DOHH2 (cell line): ENCODE measurements around the gene C1QTNF1.
"Not testable (repeated sequence)": the region's sequence is repeated elsewhere in the genome, so short reads cannot be mapped to it uniquely, and the experiment has no call there.

ENCODE experiments used
- H3F3A ChIP-seq: fragments of 200-600 bp; sonication (generic), shearing (Covaris generic); 2 replicates; pipeline ENCODE4 v1.6.0; 2016; ENCODE audit warnings: antibody characterized with exemption, mild to moderate bottlenecking; ENCODE audit not compliant: control insufficient read depth, insufficient read depth
- H3K27ac ChIP-seq: fragments of 200-600 bp; sonication (generic); 2 replicates; pipeline ENCODE4 v1.5.1; 2014; ENCODE audit warnings: low read depth, mild to moderate bottlenecking, low read length, moderate library complexity
- H3K27me3 ChIP-seq: fragments of 200-600 bp; sonication (generic); 2 replicates; pipeline ENCODE4 v1.6.1; 2014; ENCODE audit warnings: mild to moderate bottlenecking, low read length, mixed read lengths; ENCODE audit not compliant: control insufficient read depth
- H3K36me3 ChIP-seq: fragments of 200-600 bp; sonication (generic); 2 replicates; pipeline ENCODE4 v1.6.1; 2014; ENCODE audit warnings: mild to moderate bottlenecking, low read length, moderate library complexity, mixed read lengths; ENCODE audit not compliant: control insufficient read depth
- H3K4me1 ChIP-seq: fragments of 200-600 bp; sonication (generic); 2 replicates; pipeline ENCODE4 v1.6.1; 2014; ENCODE audit warnings: mild to moderate bottlenecking, low read length, mixed read lengths; ENCODE audit not compliant: control insufficient read depth
- H3K4me2 ChIP-seq: fragments of 200-600 bp; sonication (generic); 2 replicates; pipeline ENCODE4 v1.6.0; 2014; ENCODE audit warnings: mild to moderate bottlenecking, low read length, moderate library complexity
- H3K4me3 ChIP-seq: fragments of 200-600 bp; sonication (generic); 2 replicates; pipeline ENCODE4 v1.5.1; 2014; ENCODE audit warnings: mild to moderate bottlenecking, low read length, mixed read lengths
- H3K79me2 ChIP-seq: fragments of 200-600 bp; sonication (generic); 2 replicates; pipeline ENCODE4 v1.6.1; 2014; ENCODE audit warnings: mild to moderate bottlenecking, low read length, mixed read lengths; ENCODE audit not compliant: control insufficient read depth
- H3K9me2 ChIP-seq: fragments of 200-600 bp; sonication (generic); replicated peaks from 2 replicates; pipeline ENCODE4 v1.6.1; 2014; ENCODE audit warnings: mild to moderate bottlenecking, low read length, mixed read lengths; ENCODE audit not compliant: control insufficient read depth
- H3K9me3 ChIP-seq: fragments of 200-600 bp; sonication (generic); 2 replicates; pipeline ENCODE4 v1.6.1; 2014; ENCODE audit warnings: antibody characterized with exemption, low read length, mixed read lengths; ENCODE audit not compliant: control insufficient read depth, insufficient read depth
- H4K20me1 ChIP-seq: fragments of 200-600 bp; sonication (generic); 2 replicates; pipeline ENCODE4 v1.6.0; 2014; ENCODE audit warnings: low read depth, mild to moderate bottlenecking, antibody characterized with exemption, low read length, moderate library complexity; ENCODE audit not compliant: control insufficient read depth, insufficient read depth
- EZH2phosphoT487 ChIP-seq: fragments of 200-600 bp; sonication (generic); IDR thresholded peaks from 2 replicates; pipeline ENCODE4 v1.6.1; 2017; ENCODE audit warnings: borderline replicate concordance, mild to moderate bottlenecking, antibody characterized with exemption, low read length, moderate library complexity, mixed read lengths
- TF ChIP-seq, protein P1 (sequence below): fragments of 200-600 bp; sonication (generic); IDR thresholded peaks from one replicate; pipeline ENCODE4 v1.5.1; 2014; ENCODE audit warnings: antibody characterized with exemption, mild to moderate bottlenecking, low read depth, low read length; ENCODE audit not compliant: poor library complexity, severe bottlenecking

Gene C1QTNF1

GRCh38 chr17:79073016-79073705 lies 49.2 kb downstream of the C1QTNF1 start:
- no peak overlapping the region for H3K4me2 ChIP-seq
- H3F3A ChIP-seq = no peaks in the 10 kb centered on the region
- no peaks in the 10 kb centered on the region for H3K36me3 ChIP-seq

DNA sequence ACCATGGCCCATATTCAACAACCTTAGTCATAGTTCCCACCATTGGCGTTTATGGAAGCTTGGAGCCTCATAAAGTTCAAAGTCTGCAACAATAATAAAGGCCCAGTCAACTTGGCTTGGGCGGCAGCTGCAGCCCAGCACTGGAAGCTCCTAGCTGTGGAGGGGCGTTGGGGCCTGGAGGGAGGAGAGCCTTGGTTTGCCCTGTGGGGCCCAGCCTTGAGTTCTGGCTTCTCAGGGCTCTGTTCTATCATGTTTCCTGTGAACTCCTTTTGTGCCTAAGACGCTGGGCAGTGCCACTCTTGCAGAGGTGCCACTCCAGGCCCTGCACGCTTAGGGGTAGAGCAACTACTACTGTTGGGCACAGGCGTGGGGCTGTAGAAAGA lies 49.7 kb downstream of the C1QTNF1 start:
- peaks cover 5% of the 10 kb centered on the region; the same call in 1 of the 2 replicates for H3K27me3 ChIP-seq
- peaks cover 18% of the 10 kb centered on the region for H3K4me1 ChIP-seq
- TF ChIP-seq, protein P1, sequence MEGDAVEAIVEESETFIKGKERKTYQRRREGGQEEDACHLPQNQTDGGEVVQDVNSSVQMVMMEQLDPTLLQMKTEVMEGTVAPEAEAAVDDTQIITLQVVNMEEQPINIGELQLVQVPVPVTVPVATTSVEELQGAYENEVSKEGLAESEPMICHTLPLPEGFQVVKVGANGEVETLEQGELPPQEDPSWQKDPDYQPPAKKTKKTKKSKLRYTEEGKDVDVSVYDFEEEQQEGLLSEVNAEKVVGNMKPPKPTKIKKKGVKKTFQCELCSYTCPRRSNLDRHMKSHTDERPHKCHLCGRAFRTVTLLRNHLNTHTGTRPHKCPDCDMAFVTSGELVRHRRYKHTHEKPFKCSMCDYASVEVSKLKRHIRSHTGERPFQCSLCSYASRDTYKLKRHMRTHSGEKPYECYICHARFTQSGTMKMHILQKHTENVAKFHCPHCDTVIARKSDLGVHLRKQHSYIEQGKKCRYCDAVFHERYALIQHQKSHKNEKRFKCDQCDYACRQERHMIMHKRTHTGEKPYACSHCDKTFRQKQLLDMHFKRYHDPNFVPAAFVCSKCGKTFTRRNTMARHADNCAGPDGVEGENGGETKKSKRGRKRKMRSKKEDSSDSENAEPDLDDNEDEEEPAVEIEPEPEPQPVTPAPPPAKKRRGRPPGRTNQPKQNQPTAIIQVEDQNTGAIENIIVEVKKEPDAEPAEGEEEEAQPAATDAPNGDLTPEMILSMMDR = no peak
- TF ChIP-seq EZH2phosphoT487 = no peak
- H4K20me1 ChIP-seq = no peaks in the 10 kb centered on the region
- no peak overlapping the region for H3K4me3 ChIP-seq
- no peaks in the 10 kb centered on the region for H3K79me2 ChIP-seq
- no peak overlapping the region for H3K4me2 ChIP-seq
- H3F3A ChIP-seq = no peaks in the 10 kb centered on the region
- H3K9me3 ChIP-seq = no peaks in the 10 kb centered on the region
- no peak overlapping the region for H3K27ac ChIP-seq
- no peaks in the 10 kb centered on the region for H3K9me2 ChIP-seq
- no peaks in the 10 kb centered on the region for H3K36me3 ChIP-seq

More at GRCh38 chr17:79073016-79073705, 49.2 kb downstream of the C1QTNF1 start:
- no peaks in the 10 kb centered on the region for H3K9me2 ChIP-seq
- H3K27me3 ChIP-seq = peaks cover 5% of the 10 kb centered on the region; the same call in 1 of the 2 replicates
- H3K27ac ChIP-seq = no peak overlapping the region
- H3K9me3 ChIP-seq = no peaks in the 10 kb centered on the region
- TF ChIP-seq, protein P1 = no peak
- TF ChIP-seq EZH2phosphoT487 = no peak
- no peaks in the 10 kb centered on the region for H3K79me2 ChIP-seq
- peaks cover 18% of the 10 kb centered on the region for H3K4me1 ChIP-seq
- H3K4me3 ChIP-seq = no peak overlapping the region
- H4K20me1 ChIP-seq = no peaks in the 10 kb centered on the region

DNA sequence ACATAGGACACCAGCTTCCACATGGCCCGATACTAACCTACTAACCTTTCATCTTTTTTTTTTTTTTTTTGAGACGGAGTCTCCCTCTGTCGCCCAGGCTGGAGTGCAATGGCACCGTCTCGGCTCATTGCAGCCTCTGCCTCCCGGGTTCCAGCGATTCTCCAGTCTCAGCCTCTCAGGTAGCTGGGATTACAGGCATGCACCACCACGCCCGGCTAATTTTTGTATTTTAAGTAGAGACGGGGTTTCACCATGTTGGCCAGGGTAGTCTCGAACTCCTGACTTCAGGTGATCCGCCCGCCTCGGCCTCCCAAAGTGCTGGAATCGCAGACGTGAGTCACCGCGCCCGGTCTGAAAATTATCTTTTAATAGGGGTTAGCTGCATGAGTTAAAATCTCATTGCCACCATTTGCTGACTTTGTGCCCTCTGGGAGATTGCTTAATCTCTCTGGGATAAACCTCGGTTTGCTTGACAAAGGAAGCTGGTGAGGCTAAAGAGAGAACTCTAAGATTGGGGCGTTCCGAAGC lies 50.2 kb downstream of the C1QTNF1 start:
- H3K9me2 ChIP-seq, H3K27me3 ChIP-seq, H3F3A ChIP-seq, H3K36me3 ChIP-seq, H4K20me1 ChIP-seq, H3K79me2 ChIP-seq, H3K27ac ChIP-seq, H3K9me3 ChIP-seq: not testable (repeated sequence)
- Histone ChIP-seq H3K4me3 (peak overlapping the region; percentile 80), H3K4me1 (peaks cover 18% of the 10 kb centered on the region), H3K4me2 (peak overlapping the region; percentile 68)

GRCh38 chr17:79074649-79075445 lies 50.9 kb downstream of the C1QTNF1 start, which contains the start of gene ENGASE:
Gene ENGASE, plus strand, starts transcription at chr17:79074824. Its CDS starts 121 bp downstream, at chr17:79074945.
- peak within 1 kb of the TSS; percentile 80 for H3K4me3 ChIP-seq
- H3K4me2 ChIP-seq = peak within 1 kb of the TSS; percentile 68
- H3K27ac ChIP-seq = no peak within 1 kb of the TSS
- no peaks in the 10 kb centered on the region for H3K9me2 ChIP-seq
- H3K79me2 ChIP-seq = no peaks in the 10 kb centered on the region
- no peaks in the 10 kb centered on the region for H3K9me3 ChIP-seq
- peaks cover 18% of the 10 kb centered on the region for H3K4me1 ChIP-seq
- TF ChIP-seq EZH2phosphoT487 = no peak
- TF ChIP-seq, protein P1 = no peak
- no peaks in the 10 kb centered on the region for H4K20me1 ChIP-seq
- H3K27me3 ChIP-seq = peaks cover 5% of the 10 kb centered on the region; the same call in 1 of the 2 replicates
- no peaks in the 10 kb centered on the region for H3K36me3 ChIP-seq
- no peaks in the 10 kb centered on the region for H3F3A ChIP-seq
